Neural cell (in vitro differentiated cells): ENCODE data around the gene PNKD. TPM values are rescaled to one million over a fixed set of nuclear protein-coding genes. Genes with fewer than 3 reads are reported as not detected.

ENCODE experiments used
- H2AFZ ChIP-seq: fragments of 200-600, 300-800 bp; sonication (generic), shearing (Covaris generic); 2 replicates; pipeline ENCODE4 v1.6.0; 2014; ENCODE audit warnings: low read depth, mild to moderate bottlenecking, antibody characterized with exemption, low read length, moderate library complexity
- H3F3A ChIP-seq: fragments of 200-600 bp; shearing (Covaris generic); 2 replicates; pipeline ENCODE4 v1.6.1; 2016; ENCODE audit warnings: mild to moderate bottlenecking, moderate library complexity, mixed read lengths, antibody characterized with exemption, low read length; ENCODE audit not compliant: insufficient read depth, poor library complexity, severe bottlenecking
- H3K27ac ChIP-seq: fragments of 200-600, 300-800 bp; sonication (generic), shearing (Covaris generic); 2 replicates; pipeline ENCODE4 v1.5.1; 2014; ENCODE audit warnings: mild to moderate bottlenecking, low read length, moderate library complexity
- H3K27me3 ChIP-seq: fragments of 300-800, 200-600 bp; sonication (generic), shearing (Covaris generic); 2 replicates; pipeline ENCODE4 v1.6.0; 2014; ENCODE audit warnings: mild to moderate bottlenecking, low read depth, low read length, moderate library complexity; ENCODE audit not compliant: insufficient read depth
- H3K36me3 ChIP-seq: fragments of 300-800, 200-600 bp; sonication (generic), shearing (Covaris generic); 2 replicates; pipeline ENCODE4 v1.5.1; 2014; ENCODE audit warnings: mild to moderate bottlenecking, antibody characterized with exemption, low read length, moderate library complexity; ENCODE audit not compliant: insufficient read depth
- H3K4me2 ChIP-seq: fragments of 300-800, 200-600 bp; sonication (generic), shearing (Covaris generic); 2 replicates; pipeline ENCODE4 v1.6.0; 2014; ENCODE audit warnings: mild to moderate bottlenecking, low read length
- H3K4me3 ChIP-seq: fragments of 300-800, 200-600 bp; sonication (generic), shearing (Covaris generic); 2 replicates; pipeline ENCODE4 v1.5.1; 2014; ENCODE audit warnings: mild to moderate bottlenecking, low read length, moderate library complexity
- H3K79me2 ChIP-seq: fragments of 200-600 bp; shearing (Covaris generic); replicated peaks from 2 replicates; pipeline ENCODE4 v1.6.0; 2014; ENCODE audit warnings: mild to moderate bottlenecking, low read length, moderate library complexity; ENCODE audit not compliant: insufficient read depth
- H3K9ac ChIP-seq: fragments of 300-800, 200-600 bp; sonication (generic), shearing (Covaris generic); 2 replicates; pipeline ENCODE4 v1.6.1; 2016; ENCODE audit warnings: mild to moderate bottlenecking, low read length, mixed read lengths
- H3K9me2 ChIP-seq: fragments of 200-600 bp; shearing (Covaris generic); 2 replicates; pipeline ENCODE4 v1.6.1; 2016; ENCODE audit warnings: mild to moderate bottlenecking, low read length, mixed read lengths; ENCODE audit not compliant: insufficient read depth
- H3K9me3 ChIP-seq: fragments of 200-600, 300-800 bp; sonication (generic), shearing (Covaris generic); 2 replicates; pipeline ENCODE4 v1.6.1; 2016; ENCODE audit warnings: mild to moderate bottlenecking, mixed run types, low read length, moderate library complexity, mixed read lengths
- H4K20me1 ChIP-seq: fragments of 200-600 bp; shearing (Covaris generic); 2 replicates; pipeline ENCODE4 v1.6.1; 2016; ENCODE audit warnings: mild to moderate bottlenecking, mixed run types; ENCODE audit not compliant: insufficient read depth
- CTCF ChIP-seq: fragments of 450-650 bp; IDR thresholded peaks from 2 replicates; pipeline ENCODE4 v1.5.1; 2014; ENCODE audit warnings: antibody characterized with exemption, mild to moderate bottlenecking, moderate library complexity; ENCODE audit not compliant: poor library complexity, severe bottlenecking
- EP300 ChIP-seq: fragments of 450-650 bp; conservative IDR thresholded peaks from 2 replicates; pipeline ENCODE4 v1.6.1; 2014; ENCODE audit warnings: antibody characterized with exemption, mild to moderate bottlenecking, moderate library complexity; ENCODE audit not compliant: poor library complexity, severe bottlenecking
- EZH2 ChIP-seq: fragments of 200-600, 300-800 bp; shearing (Covaris generic), sonication (generic); IDR thresholded peaks from 2 replicates; pipeline ENCODE4 v1.6.1; 2014; ENCODE audit warnings: antibody characterized with exemption, low read length, borderline replicate concordance, mild to moderate bottlenecking; ENCODE audit not compliant: insufficient read depth, poor library complexity, severe bottlenecking
- MXI1 ChIP-seq: fragments of 450-650 bp; conservative IDR thresholded peaks from 2 replicates; pipeline ENCODE4 v1.6.1; 2014; ENCODE audit warnings: antibody characterized with exemption, mild to moderate bottlenecking; ENCODE audit not compliant: poor library complexity, severe bottlenecking
- POLR2AphosphoS5 ChIP-seq: IDR thresholded peaks from 2 replicates; pipeline ENCODE4 v1.6.1; 2012
- RAD21 ChIP-seq: fragments of 450-650 bp; conservative IDR thresholded peaks from 2 replicates; pipeline ENCODE4 v1.6.1; 2014; ENCODE audit warnings: antibody characterized with exemption, mild to moderate bottlenecking, moderate library complexity
- REST ChIP-seq: IDR thresholded peaks from 2 replicates; pipeline ENCODE4 v1.6.1; 2012; ENCODE audit warnings: borderline replicate concordance
- SMC3 ChIP-seq: fragments of 450-650 bp; conservative IDR thresholded peaks from 2 replicates; pipeline ENCODE4 v1.6.1; 2014; ENCODE audit warnings: antibody characterized with exemption, mild to moderate bottlenecking, moderate library complexity; ENCODE audit not compliant: poor library complexity
- TAF1 ChIP-seq: IDR thresholded peaks from 2 replicates; pipeline ENCODE4 v1.6.1; 2012; ENCODE audit warnings: low read depth
- polyA plus RNA-seq: library from polyadenylated mRNA; depleted of rRNA; stranded (reverse); fragments of >200 nt; gene quantifications from 2 replicates; pipeline ENCODE4 v1.2.3, GENCODE V29; 2014

PNKD gene
- polyA plus RNA-seq, 1 donor from 2014 or later = 59.7 TPM

- no peaks in the 10 kb centered on the region for H3K9me2 ChIP-seq
- H3F3A ChIP-seq = no peaks in the 10 kb centered on the region
- H3K4me2 ChIP-seq = no peak overlapping the region
- TF ChIP-seq EP300 (no peak), CTCF (no peak), EZH2 (no peak), SMC3 (no peak)
- no peaks in the 10 kb centered on the region for H3K79me2 ChIP-seq
- H3K36me3 ChIP-seq = no peaks in the 10 kb centered on the region
- no peaks in the 10 kb centered on the region for H4K20me1 ChIP-seq
- H3K4me3 ChIP-seq = no peak overlapping the region
- no peak overlapping the region for H2AFZ ChIP-seq
- no peak overlapping the region for H3K9ac ChIP-seq
- no peaks in the 10 kb centered on the region for H3K9me3 ChIP-seq
- H3K27ac ChIP-seq = no peak overlapping the region
- H3K27me3 ChIP-seq = no peaks in the 10 kb centered on the region
These were observed 76.9 kb downstream of the PNKD start for GRCh38 chr2:218347172-218347571.

- no peaks in the 10 kb centered on the region for H4K20me1 ChIP-seq
- no peaks in the 10 kb centered on the region for H3K27me3 ChIP-seq
- no peak overlapping the region for H3K4me3 ChIP-seq
- no peak overlapping the region for H3K4me2 ChIP-seq
- H3K27ac ChIP-seq = no peak overlapping the region
- no peaks in the 10 kb centered on the region for H3K9me2 ChIP-seq
- no peak for TF ChIP-seq REST
- no peak for TF ChIP-seq EZH2
- no peak overlapping the region for H2AFZ ChIP-seq
- H3K79me2 ChIP-seq = no peaks in the 10 kb centered on the region
- H3K36me3 ChIP-seq = no peaks in the 10 kb centered on the region
- H3K9me3 ChIP-seq = no peaks in the 10 kb centered on the region
- H3F3A ChIP-seq = no peaks in the 10 kb centered on the region
- no peak overlapping the region for H3K9ac ChIP-seq
These were observed 83.7 kb downstream of the PNKD start for GRCh38 chr2:218354045-218354444.

- no peaks in the 10 kb centered on the region for H3K79me2 ChIP-seq
- TF ChIP-seq RAD21 = no peak
- no peak for TF ChIP-seq MXI1
- TF ChIP-seq SMC3 = no peak
- no peak for TF ChIP-seq EZH2
- TF ChIP-seq TAF1 = no peak
- TF ChIP-seq CTCF = no peak
- TF ChIP-seq POLR2AphosphoS5 = no peak
- TF ChIP-seq REST = no peak
- no peak for TF ChIP-seq EP300
- no peaks in the 10 kb centered on the region for H4K20me1 ChIP-seq
- H3F3A ChIP-seq = no peaks in the 10 kb centered on the region
- no peak overlapping the region for H3K27ac ChIP-seq
- no peak overlapping the region for H2AFZ ChIP-seq
- no peaks in the 10 kb centered on the region for H3K9me2 ChIP-seq
- H3K27me3 ChIP-seq = no peaks in the 10 kb centered on the region
- H3K4me3 ChIP-seq = no peak overlapping the region
- no peaks in the 10 kb centered on the region for H3K9me3 ChIP-seq
- H3K9ac ChIP-seq = no peak overlapping the region
- H3K4me2 ChIP-seq = no peak overlapping the region
- no peaks in the 10 kb centered on the region for H3K36me3 ChIP-seq
These were observed 84.6 kb downstream of the PNKD start for GRCh38 chr2:218354850-218355443.
